ENCODE data around the gene ZNF830.

The ZNF830 gene

GRCh38 chr17:34979650-34980352, 18.5 kb downstream of the ZNF830 start:
- Histone ChIP-seq H3K27me3 (ENCODE audit: low read depth) (no peaks in the 10 kb centered on the region), H3K36me3 (replicated peaks) (peaks cover 17% of the 10 kb centered on the region), H3K4me1 (peaks cover 13% of the 10 kb centered on the region), H3K4me3 (peak overlapping the region; percentile 93), H3K9me3 (no peaks in the 10 kb centered on the region)
- no peak for DNase-seq (ENCODE audit: low spot score in 2 of 2)
- in situ Hi-C loops (cut with MboI; ENCODE audit: low sequenced_read_pairs): loop anchor here (10.0 kb wide), 1 partner anchor 105 kb away; no protein-coding TSS in a partner anchor

GRCh38 chr17:34980353-34980680, 19.0 kb downstream of the ZNF830 start, which contains the start of gene LIG3:
TSS of gene LIG3 (plus strand) at chr17:34980512. CDS start at chr17:34983006, 2,494 bp downstream.
- Histone ChIP-seq H3K4me1 (peaks cover 13% of the 10 kb centered on the region), H3K36me3 (replicated peaks) (peaks cover 22% of the 10 kb centered on the region), H3K4me3 (peak within 1 kb of the TSS; percentile 93), H3K9me3 (no peaks in the 10 kb centered on the region), H3K27me3 (ENCODE audit: low read depth) (no peaks in the 10 kb centered on the region)
- in situ Hi-C loops (cut with MboI; ENCODE audit: low sequenced_read_pairs): loop anchor here (10.0 kb wide), 1 partner anchor 104 kb away; no protein-coding TSS in a partner anchor
- peak; percentile 92 to 95 for DNase-seq (ENCODE audit: low spot score in 2 of 2)

GRCh38 chr17:34980681-34981537, 19.6 kb downstream of the ZNF830 start:
- H3K9me3 ChIP-seq: no peaks in the 10 kb centered on the region
- in situ Hi-C loops (cut with MboI; ENCODE audit: low sequenced_read_pairs): loop anchor here (10.0 kb wide), 1 partner anchor 104 kb away; no protein-coding TSS in a partner anchor
- peak overlapping the region; percentile 93 for H3K4me3 ChIP-seq
- peaks cover 13% of the 10 kb centered on the region for H3K4me1 ChIP-seq
- DNase-seq (ENCODE audit: low spot score in 2 of 2): peak; percentile 71 to 74
- H3K27me3 ChIP-seq (ENCODE audit: low read depth): no peaks in the 10 kb centered on the region
- peaks cover 28% of the 10 kb centered on the region for H3K36me3 ChIP-seq (replicated peaks)

GRCh38 chr17:34981538-34982241, 20.4 kb downstream of the ZNF830 start:
- Histone ChIP-seq H3K9me3 (no peaks in the 10 kb centered on the region), H3K4me1 (peaks cover 13% of the 10 kb centered on the region), H3K27me3 (ENCODE audit: low read depth) (no peaks in the 10 kb centered on the region), H3K4me3 (peak overlapping the region; percentile 93), H3K36me3 (replicated peaks) (peaks cover 36% of the 10 kb centered on the region)
- DNase-seq (ENCODE audit: low spot score in 2 of 2): peak in 1 of 2 experiments; percentile 10
- in situ Hi-C loops (cut with MboI; ENCODE audit: low sequenced_read_pairs): loop anchor here (10.0 kb wide), 1 partner anchor 103 kb away; no protein-coding TSS in a partner anchor

- H3K4me3 ChIP-seq: no peak overlapping the region
- no peak for DNase-seq (ENCODE audit: low spot score in 2 of 2)
- H3K27me3 ChIP-seq (ENCODE audit: low read depth): no peaks in the 10 kb centered on the region
- H3K36me3 ChIP-seq (replicated peaks): peaks cover 85% of the 10 kb centered on the region
- H3K9me3 ChIP-seq: no peaks in the 10 kb centered on the region
- in situ Hi-C loops (cut with MboI; ENCODE audit: low sequenced_read_pairs): loop anchor here (10.0 kb wide), 1 partner anchor 98 kb away; no protein-coding TSS in a partner anchor
- H3K4me1 ChIP-seq: peaks cover 3% of the 10 kb centered on the region; the same call in 1 of the 2 replicates
Observed at GRCh38 chr17:34987232-34987631, 25.9 kb downstream of the ZNF830 start.

DNA sequence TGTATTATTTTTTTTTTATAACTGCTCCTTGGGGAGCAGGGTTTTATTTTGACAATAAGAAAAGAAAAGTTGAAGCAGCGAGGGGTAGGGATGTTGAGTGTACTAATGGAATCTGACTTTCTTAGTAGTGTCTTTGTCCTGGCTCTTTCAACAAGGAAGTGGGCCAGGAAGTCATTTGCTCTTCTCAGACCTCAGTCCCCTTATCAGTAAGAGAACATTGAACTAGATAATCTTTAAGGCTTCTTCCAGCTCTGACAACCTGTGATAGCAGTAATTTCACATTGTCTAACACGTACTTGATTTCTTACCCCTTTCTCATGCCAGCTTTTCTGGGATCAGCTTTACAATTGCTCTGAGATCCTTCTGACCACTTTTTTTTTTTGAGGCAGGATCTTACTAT, 27.3 kb downstream of the ZNF830 start:
- Histone ChIP-seq H3K4me1 (peaks cover 3% of the 10 kb centered on the region; the same call in 1 of the 2 replicates), H3K27me3 (ENCODE audit: low read depth) (no peaks in the 10 kb centered on the region), H3K4me3 (no peak overlapping the region), H3K36me3 (replicated peaks) (peaks cover 92% of the 10 kb centered on the region), H3K9me3 (no peaks in the 10 kb centered on the region)
- in situ Hi-C loops (cut with MboI; ENCODE audit: low sequenced_read_pairs): loop anchor here (10.0 kb wide), 1 partner anchor 96 kb away; no protein-coding TSS in a partner anchor
- DNase-seq (ENCODE audit: low spot score in 2 of 2): no peak

DNA sequence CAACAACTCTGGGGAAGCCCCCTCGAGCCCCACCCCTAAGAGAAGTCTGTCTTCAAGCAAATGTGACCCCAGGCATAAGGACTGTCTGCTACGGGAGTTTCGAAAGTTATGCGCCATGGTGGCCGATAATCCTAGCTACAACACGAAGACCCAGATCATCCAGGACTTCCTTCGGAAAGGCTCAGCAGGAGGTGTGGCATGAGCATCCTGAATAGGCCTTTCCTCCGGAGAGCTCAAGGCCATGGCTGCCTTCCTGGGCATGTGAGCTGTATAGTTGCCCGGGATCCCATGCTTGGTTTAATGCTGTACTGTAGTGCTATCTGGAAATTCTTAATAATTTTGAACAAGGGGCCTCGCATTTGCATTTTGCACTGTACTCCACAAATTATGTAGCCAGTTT, 28.1 kb downstream of the ZNF830 start:
- DNase-seq (ENCODE audit: low spot score in 2 of 2): no peak
- Histone ChIP-seq H3K36me3 (replicated peaks) (peaks cover 94% of the 10 kb centered on the region), H3K27me3 (ENCODE audit: low read depth) (no peaks in the 10 kb centered on the region), H3K4me1 (no peaks in the 10 kb centered on the region), H3K4me3 (no peak overlapping the region), H3K9me3 (no peaks in the 10 kb centered on the region)
- in situ Hi-C loops (cut with MboI; ENCODE audit: low sequenced_read_pairs): loop anchor here (10.0 kb wide), 1 partner anchor 95 kb away; no protein-coding TSS in a partner anchor

DNA sequence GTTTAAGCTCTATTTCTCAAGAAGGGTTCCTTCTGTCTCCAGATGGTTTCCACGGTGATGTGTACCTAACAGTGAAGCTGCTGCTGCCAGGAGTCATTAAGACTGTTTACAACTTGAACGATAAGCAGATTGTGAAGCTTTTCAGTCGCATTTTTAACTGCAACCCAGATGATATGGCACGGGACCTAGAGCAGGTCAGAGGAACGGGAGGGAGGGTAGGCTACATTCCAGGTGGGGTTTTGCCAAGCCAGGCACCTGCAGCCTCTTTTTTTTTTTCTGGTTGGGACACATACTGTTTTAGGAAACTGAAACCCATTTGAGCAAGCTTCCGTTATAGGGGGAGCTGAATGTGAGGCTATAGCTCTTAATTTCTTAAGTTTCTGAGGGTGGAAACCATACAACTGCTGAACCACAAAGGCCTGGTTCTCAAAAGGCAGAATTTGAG, 29.6 kb downstream of the ZNF830 start:
- DNase-seq (ENCODE audit: low spot score in 2 of 2): no peak
- in situ Hi-C loops (cut with MboI; ENCODE audit: low sequenced_read_pairs): no loop called here
- H3K27me3 ChIP-seq (ENCODE audit: low read depth): no peaks in the 10 kb centered on the region
- no peak overlapping the region for H3K4me3 ChIP-seq
- no peaks in the 10 kb centered on the region for H3K4me1 ChIP-seq
- no peaks in the 10 kb centered on the region for H3K9me3 ChIP-seq
- H3K36me3 ChIP-seq (replicated peaks): peaks cover 97% of the 10 kb centered on the region

- no peak overlapping the region for H3K4me3 ChIP-seq
- DNase-seq (ENCODE audit: low spot score in 2 of 2): no peak
- H3K27me3 ChIP-seq (ENCODE audit: low read depth): no peaks in the 10 kb centered on the region
- H3K9me3 ChIP-seq: no peaks in the 10 kb centered on the region
- in situ Hi-C loops (cut with MboI; ENCODE audit: low sequenced_read_pairs): no loop called here
- no peaks in the 10 kb centered on the region for H3K4me1 ChIP-seq
- H3K36me3 ChIP-seq (replicated peaks): peaks cover 97% of the 10 kb centered on the region
Observed at GRCh38 chr17:34991606-34992005, 30.3 kb downstream of the ZNF830 start.

DNA sequence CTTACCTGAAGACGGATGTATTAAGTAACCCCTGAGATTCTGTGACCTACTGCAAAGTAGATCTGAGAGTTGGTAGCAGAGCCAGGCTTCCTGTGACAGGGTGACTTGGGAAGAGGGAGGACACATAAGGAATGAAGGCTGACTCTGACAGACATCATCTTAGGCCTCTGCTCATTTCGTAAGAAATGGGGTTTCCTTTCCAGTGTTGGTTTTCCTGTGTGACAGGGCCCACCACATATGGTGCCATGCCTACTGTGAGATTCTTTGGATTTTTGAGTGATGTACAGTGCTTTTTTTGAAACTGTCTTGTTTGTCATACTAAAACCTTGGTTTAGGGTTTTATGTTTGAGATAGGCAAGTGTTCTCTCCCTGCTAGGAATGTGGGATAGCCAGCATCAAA, 31.7 kb downstream of the ZNF830 start:
- in situ Hi-C loops (cut with MboI; ENCODE audit: low sequenced_read_pairs): no loop called here
- Histone ChIP-seq H3K4me3 (no peak overlapping the region), H3K4me1 (no peaks in the 10 kb centered on the region), H3K36me3 (replicated peaks) (peaks cover 95% of the 10 kb centered on the region), H3K9me3 (no peaks in the 10 kb centered on the region), H3K27me3 (ENCODE audit: low read depth) (no peaks in the 10 kb centered on the region)
- no peak for DNase-seq (ENCODE audit: low spot score in 2 of 2)

DNA sequence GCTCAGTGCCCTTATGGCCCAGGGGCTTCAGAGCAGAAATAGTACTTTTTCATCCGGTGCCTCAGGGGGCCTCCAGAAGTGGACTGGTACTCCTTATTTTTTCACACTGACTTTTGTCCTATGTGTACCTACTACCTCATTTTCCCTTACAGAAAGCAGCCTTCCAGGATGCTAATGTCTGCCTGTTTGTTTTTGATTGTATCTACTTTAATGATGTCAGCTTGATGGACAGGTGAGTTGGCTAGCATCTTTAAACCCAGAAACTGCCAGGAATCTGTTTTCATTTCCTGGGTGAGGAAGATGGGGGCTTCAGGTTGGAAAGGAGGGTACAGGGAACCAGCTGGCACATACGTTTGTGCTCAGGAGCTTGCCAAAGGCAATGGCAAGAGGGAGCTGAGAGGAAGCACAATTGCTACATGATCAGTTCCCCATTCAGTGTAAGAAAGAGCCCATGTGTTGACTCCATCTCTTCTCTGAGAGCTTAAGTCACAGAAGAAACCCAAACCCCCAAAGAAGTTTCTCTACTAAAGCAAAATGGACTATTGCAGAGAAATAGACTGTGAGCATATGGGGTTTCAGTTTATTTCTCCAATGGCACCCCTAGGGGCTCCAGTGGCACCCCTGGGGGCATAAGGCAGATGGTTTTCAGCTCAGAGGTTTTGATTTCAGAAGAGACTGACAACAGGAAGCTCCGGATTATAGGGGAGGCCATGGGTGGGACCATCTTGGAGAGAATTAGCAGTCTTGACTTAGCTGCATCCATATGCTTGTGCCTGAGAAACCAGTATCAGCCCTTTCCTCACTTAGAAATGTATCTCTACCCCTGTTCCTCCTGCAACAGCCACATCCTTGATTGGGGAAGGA, 35.3 kb downstream of the ZNF830 start:
- Histone ChIP-seq H3K27me3 (ENCODE audit: low read depth) (no peaks in the 10 kb centered on the region), H3K4me1 (no peaks in the 10 kb centered on the region), H3K36me3 (replicated peaks) (peaks cover 89% of the 10 kb centered on the region), H3K4me3 (no peak overlapping the region), H3K9me3 (no peaks in the 10 kb centered on the region)
- no peak for DNase-seq (ENCODE audit: low spot score in 2 of 2)
- in situ Hi-C loops (cut with MboI; ENCODE audit: low sequenced_read_pairs): loop anchor here (5.0 kb wide), 1 partner anchor 126 kb away; the partner anchor contains the start of gene FNDC8

- in situ Hi-C loops (cut with MboI; ENCODE audit: low sequenced_read_pairs): loop anchor here (5.0 kb wide), 1 partner anchor 125 kb away; the partner anchor contains the start of gene FNDC8
- Histone ChIP-seq H3K27me3 (ENCODE audit: low read depth) (no peaks in the 10 kb centered on the region), H3K4me1 (no peaks in the 10 kb centered on the region), H3K36me3 (replicated peaks) (peaks cover 89% of the 10 kb centered on the region), H3K9me3 (no peaks in the 10 kb centered on the region), H3K4me3 (no peak overlapping the region)
- DNase-seq (ENCODE audit: low spot score in 2 of 2): no peak
Observed at GRCh38 chr17:34997355-34997862, 36.1 kb downstream of the ZNF830 start.

Measured in HAP-1 (cell line).